ENCODE results near the gene PRG2.
"Not testable (repeated sequence)": the region's sequence is repeated elsewhere in the genome, so short reads cannot be mapped to it uniquely, and the experiment has no call there.

PRG2 gene

GRCh38 chr11:57419146-57419545, 28.7 kb upstream of the PRG2 start:
- no peak for DNase-seq (ENCODE audit: low spot score)

GRCh38 chr11:57418131-57418530, 27.7 kb upstream of the PRG2 start:
- DNase-seq (ENCODE audit: low spot score) = no peak

GRCh38 chr11:57417056-57417455, 26.6 kb upstream of the PRG2 start:
- DNase-seq (ENCODE audit: low spot score) = no peak

- DNase-seq (ENCODE audit: low spot score) = no peak
These were observed 26.0 kb upstream of the PRG2 start for GRCh38 chr11:57416436-57416835.

- no peak for DNase-seq (ENCODE audit: low spot score)
These were observed 24.3 kb upstream of the PRG2 start for GRCh38 chr11:57414612-57415212.

GRCh38 chr11:57413681-57414080, 23.2 kb upstream of the PRG2 start:
- DNase-seq (ENCODE audit: low spot score) = no peak

GRCh38 chr11:57410287-57410686, 19.8 kb upstream of the PRG2 start:
- DNase-seq (ENCODE audit: low spot score) = no peak

- no peak for DNase-seq (ENCODE audit: low spot score)
These were observed 19.1 kb upstream of the PRG2 start for GRCh38 chr11:57409321-57410100.

- DNase-seq (ENCODE audit: low spot score) = no peak
These were observed 18.3 kb upstream of the PRG2 start for GRCh38 chr11:57408771-57409170.

GRCh38 chr11:57407941-57408475, 17.6 kb upstream of the PRG2 start:
- no peak for DNase-seq (ENCODE audit: low spot score)

- no peak for DNase-seq (ENCODE audit: low spot score)
These were observed 16.8 kb upstream of the PRG2 start for GRCh38 chr11:57407010-57407920.

GRCh38 chr11:57406337-57406904, 16.0 kb upstream of the PRG2 start:
- DNase-seq (ENCODE audit: low spot score) = no peak

GRCh38 chr11:57405271-57405860, 14.9 kb upstream of the PRG2 start:
- no peak for DNase-seq (ENCODE audit: low spot score)

- DNase-seq (ENCODE audit: low spot score) = no peak
These were observed 13.3 kb upstream of the PRG2 start for GRCh38 chr11:57403802-57404147.

- not testable (repeated sequence) for DNase-seq (ENCODE audit: low spot score)
These were observed 12.8 kb upstream of the PRG2 start for GRCh38 chr11:57403003-57403801.

GRCh38 chr11:57402188-57403002, 11.9 kb upstream of the PRG2 start:
- DNase-seq (ENCODE audit: low spot score) = peak; percentile 50

- peak; percentile 22 for DNase-seq (ENCODE audit: low spot score)
These were observed 9.6 kb upstream of the PRG2 start for GRCh38 chr11:57399972-57400578.

GRCh38 chr11:57399221-57399620, 8.8 kb upstream of the PRG2 start:
- peak; percentile 65 for DNase-seq (ENCODE audit: low spot score)

- DNase-seq (ENCODE audit: low spot score) = no peak
These were observed 7.0 kb upstream of the PRG2 start for GRCh38 chr11:57397394-57397990.
